ENCODE data around the gene KCNK2. TPM values are rescaled to one million over a fixed set of nuclear protein-coding genes. Genes with fewer than 3 reads are reported as not detected.

KCNK2 gene
- polyA plus RNA-seq, 1 donor (not counting 4 experiments of a cell fraction or from before 2014, with no cell fraction given), result 0.10 TPM

GRCh38 chr1:215188302-215188950, 105.9 kb downstream of the KCNK2 start:
- Histone ChIP-seq H3K4me2 (ENCODE audit: control insufficient read depth, extremely low read depth, insufficient read depth, low read depth, low read length) (no peak overlapping the region), H3K27me3 (ENCODE audit: control insufficient read depth, extremely low read depth, insufficient read depth, low read length) (no peaks in the 10 kb centered on the region), H3K9ac (ENCODE audit: control insufficient read depth, extremely low read depth, insufficient read depth, low read length) (no peak overlapping the region), H3K4me1 (ENCODE audit: control insufficient read depth, extremely low read depth, insufficient read depth, low read length) (no peaks in the 10 kb centered on the region), H3K27ac (ENCODE audit: control insufficient read depth, insufficient read depth, low read length) (no peak overlapping the region), H4K20me1 (ENCODE audit: control insufficient read depth, extremely low read depth, insufficient read depth, low read length) (no peaks in the 10 kb centered on the region), H3K9me3 (ENCODE audit: control insufficient read depth, low read depth, low read length) (no peaks in the 10 kb centered on the region), H3K79me2 (ENCODE audit: control insufficient read depth, insufficient read depth, low read length) (no peaks in the 10 kb centered on the region), H2AFZ (ENCODE audit: control insufficient read depth, low read length) (no peak overlapping the region), H3K9me1 (ENCODE audit: control insufficient read depth, extremely low read depth, insufficient read depth, low read length) (no peaks in the 10 kb centered on the region), H3K36me3 (ENCODE audit: control insufficient read depth in 2 of 2, extremely low read depth in 1 of 2, insufficient read depth in 2 of 2, low read length in 2 of 2) (no peaks in the 10 kb centered on the region), H3K4me3 (ENCODE audit: control insufficient read depth in 2 of 3, extremely low read depth in 1 of 3, insufficient read depth in 2 of 3, low read depth in 1 of 3, low read length in 3 of 3) (no peak overlapping the region)
- no peak for FAIRE-seq
- dilution Hi-C loops (cut with MboI; ENCODE audit: extremely low pct_ligation_motif_present, low sequenced_read_pairs), result no loop called here
- DNase-seq (ENCODE audit: low read depth, low spot score), result no peak
- TF ChIP-seq, protein P1, sequence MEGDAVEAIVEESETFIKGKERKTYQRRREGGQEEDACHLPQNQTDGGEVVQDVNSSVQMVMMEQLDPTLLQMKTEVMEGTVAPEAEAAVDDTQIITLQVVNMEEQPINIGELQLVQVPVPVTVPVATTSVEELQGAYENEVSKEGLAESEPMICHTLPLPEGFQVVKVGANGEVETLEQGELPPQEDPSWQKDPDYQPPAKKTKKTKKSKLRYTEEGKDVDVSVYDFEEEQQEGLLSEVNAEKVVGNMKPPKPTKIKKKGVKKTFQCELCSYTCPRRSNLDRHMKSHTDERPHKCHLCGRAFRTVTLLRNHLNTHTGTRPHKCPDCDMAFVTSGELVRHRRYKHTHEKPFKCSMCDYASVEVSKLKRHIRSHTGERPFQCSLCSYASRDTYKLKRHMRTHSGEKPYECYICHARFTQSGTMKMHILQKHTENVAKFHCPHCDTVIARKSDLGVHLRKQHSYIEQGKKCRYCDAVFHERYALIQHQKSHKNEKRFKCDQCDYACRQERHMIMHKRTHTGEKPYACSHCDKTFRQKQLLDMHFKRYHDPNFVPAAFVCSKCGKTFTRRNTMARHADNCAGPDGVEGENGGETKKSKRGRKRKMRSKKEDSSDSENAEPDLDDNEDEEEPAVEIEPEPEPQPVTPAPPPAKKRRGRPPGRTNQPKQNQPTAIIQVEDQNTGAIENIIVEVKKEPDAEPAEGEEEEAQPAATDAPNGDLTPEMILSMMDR (optimal IDR thresholded peaks at IDR 0.05 in 1 of 3, IDR thresholded peaks at IDR 0.05 in 1 of 3, conservative IDR thresholded peaks at IDR 0.05 in 1 of 3; ENCODE audit: extremely low read depth in 1 of 3, insufficient read depth in 2 of 3, low read length in 3 of 3), result no peak
- no peak for TF ChIP-seq EZH2 (IDR thresholded peaks at IDR 0.05; ENCODE audit: low read length)

GRCh38 chr1:215192306-215192705, 109.8 kb downstream of the KCNK2 start:
- no peaks in the 10 kb centered on the region for H3K9me1 ChIP-seq (ENCODE audit: control insufficient read depth, extremely low read depth, insufficient read depth, low read length)
- no peak overlapping the region for H2AFZ ChIP-seq (ENCODE audit: control insufficient read depth, low read length)
- H3K9me3 ChIP-seq (ENCODE audit: control insufficient read depth, low read depth, low read length), result no peaks in the 10 kb centered on the region
- H3K36me3 ChIP-seq (ENCODE audit: control insufficient read depth in 2 of 2, extremely low read depth in 1 of 2, insufficient read depth in 2 of 2, low read length in 2 of 2), result no peaks in the 10 kb centered on the region
- no peaks in the 10 kb centered on the region for H4K20me1 ChIP-seq (ENCODE audit: control insufficient read depth, extremely low read depth, insufficient read depth, low read length)
- dilution Hi-C loops (cut with MboI; ENCODE audit: extremely low pct_ligation_motif_present, low sequenced_read_pairs), result no loop called here
- no peak overlapping the region for H3K4me3 ChIP-seq (ENCODE audit: control insufficient read depth in 2 of 3, extremely low read depth in 1 of 3, insufficient read depth in 2 of 3, low read depth in 1 of 3, low read length in 3 of 3)
- DNase-seq (ENCODE audit: low read depth, low spot score) (no peak), FAIRE-seq (no peak)
- TF ChIP-seq, protein P1 (optimal IDR thresholded peaks at IDR 0.05 in 1 of 3, IDR thresholded peaks at IDR 0.05 in 1 of 3, conservative IDR thresholded peaks at IDR 0.05 in 1 of 3; ENCODE audit: extremely low read depth in 1 of 3, insufficient read depth in 2 of 3, low read length in 3 of 3), result no peak
- TF ChIP-seq EZH2 (IDR thresholded peaks at IDR 0.05; ENCODE audit: low read length), result no peak
- no peak overlapping the region for H3K27ac ChIP-seq (ENCODE audit: control insufficient read depth, insufficient read depth, low read length)
- no peaks in the 10 kb centered on the region for H3K79me2 ChIP-seq (ENCODE audit: control insufficient read depth, insufficient read depth, low read length)
- no peak overlapping the region for H3K9ac ChIP-seq (ENCODE audit: control insufficient read depth, extremely low read depth, insufficient read depth, low read length)
- H3K4me2 ChIP-seq (ENCODE audit: control insufficient read depth, extremely low read depth, insufficient read depth, low read depth, low read length), result no peak overlapping the region
- H3K27me3 ChIP-seq (ENCODE audit: control insufficient read depth, extremely low read depth, insufficient read depth, low read length), result no peaks in the 10 kb centered on the region
- no peaks in the 10 kb centered on the region for H3K4me1 ChIP-seq (ENCODE audit: control insufficient read depth, extremely low read depth, insufficient read depth, low read length)

All from keratinocyte (primary cell).